ENCODE data around the gene SLC25A30. TPM values are rescaled to one million over a fixed set of nuclear protein-coding genes. Genes with fewer than 3 reads are reported as not detected.
A peak's percentile ranks its signal among the peaks of the same experiment; 100 is the strongest.

SLC25A30 gene
- total RNA-seq, 4 donors from 2014 or later, result 2.4 to 15.6 (median 6.5) TPM

DNA sequence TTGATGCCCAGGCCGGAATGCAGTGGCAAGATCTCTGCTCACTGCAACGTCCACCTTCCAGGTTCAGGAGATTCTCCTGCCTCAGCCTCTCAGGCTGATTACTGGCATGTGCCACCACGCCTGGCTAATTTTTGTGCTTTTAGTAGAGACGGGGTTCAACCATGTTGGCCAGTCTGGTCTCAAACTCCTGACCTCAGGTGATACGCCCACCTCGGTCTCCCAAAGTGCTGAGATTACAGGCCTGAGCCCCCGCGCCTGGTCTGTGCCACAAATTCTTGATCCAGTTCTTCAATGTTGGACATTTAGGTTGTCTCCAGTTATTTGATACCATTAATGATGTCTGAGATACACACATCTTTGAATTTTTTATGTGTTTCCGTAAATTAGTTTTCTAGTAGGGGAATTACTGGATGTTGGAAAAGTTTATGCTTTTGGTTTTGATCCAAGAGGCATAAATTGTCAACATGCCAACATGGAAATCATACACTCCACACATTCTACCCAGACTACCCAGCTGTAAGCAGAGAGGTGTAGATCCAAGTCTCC is 46.0 kb upstream of the SLC25A30 start:
- in situ Hi-C loops (cut with MboI; ENCODE audit: low pct_ligation_motif_present in 1 of 4, low pct_unique_long_range_greater_than_20kb in 1 of 4, low sequenced_read_pairs in 3 of 4) (no loop called here), intact Hi-C loops (cut with DNase I; ENCODE audit: low total_unique reads) (loop anchor here (5.0 kb wide), 1 partner anchor 47 kb away; the partner anchor contains the start of gene SLC25A30)
- H3K4me1 ChIP-seq, result peaks cover 19 to 43% (median 38%) of the 10 kb centered on the region in 4 donors
- no peaks in the 10 kb centered on the region for H3K27me3 ChIP-seq
- H3K9me3 ChIP-seq, result no peaks in the 10 kb centered on the region
- peak overlapping the region; percentile 96 to 98 (median 97) for H3K27ac ChIP-seq
- no peaks in the 10 kb centered on the region for H3K36me3 ChIP-seq
- 62 to 84% methylated on average over 3 to 9 of the region's 9 CpGs for WGBS, 2 donors (ENCODE audit: low coverage in 1 of 2)
- peak; percentile 11 for DNase-seq
- TF ChIP-seq, protein P1, sequence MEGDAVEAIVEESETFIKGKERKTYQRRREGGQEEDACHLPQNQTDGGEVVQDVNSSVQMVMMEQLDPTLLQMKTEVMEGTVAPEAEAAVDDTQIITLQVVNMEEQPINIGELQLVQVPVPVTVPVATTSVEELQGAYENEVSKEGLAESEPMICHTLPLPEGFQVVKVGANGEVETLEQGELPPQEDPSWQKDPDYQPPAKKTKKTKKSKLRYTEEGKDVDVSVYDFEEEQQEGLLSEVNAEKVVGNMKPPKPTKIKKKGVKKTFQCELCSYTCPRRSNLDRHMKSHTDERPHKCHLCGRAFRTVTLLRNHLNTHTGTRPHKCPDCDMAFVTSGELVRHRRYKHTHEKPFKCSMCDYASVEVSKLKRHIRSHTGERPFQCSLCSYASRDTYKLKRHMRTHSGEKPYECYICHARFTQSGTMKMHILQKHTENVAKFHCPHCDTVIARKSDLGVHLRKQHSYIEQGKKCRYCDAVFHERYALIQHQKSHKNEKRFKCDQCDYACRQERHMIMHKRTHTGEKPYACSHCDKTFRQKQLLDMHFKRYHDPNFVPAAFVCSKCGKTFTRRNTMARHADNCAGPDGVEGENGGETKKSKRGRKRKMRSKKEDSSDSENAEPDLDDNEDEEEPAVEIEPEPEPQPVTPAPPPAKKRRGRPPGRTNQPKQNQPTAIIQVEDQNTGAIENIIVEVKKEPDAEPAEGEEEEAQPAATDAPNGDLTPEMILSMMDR (IDR thresholded peaks at IDR 0.05), result peak in 2 of 5 experiments; percentile 36 to 44
- no peak for TF ChIP-seq POLR2A (IDR thresholded peaks at IDR 0.05)
- H3K4me3 ChIP-seq, result peak overlapping the region in 3 of 4 donors; percentile 89 to 94 (median 91)

DNA sequence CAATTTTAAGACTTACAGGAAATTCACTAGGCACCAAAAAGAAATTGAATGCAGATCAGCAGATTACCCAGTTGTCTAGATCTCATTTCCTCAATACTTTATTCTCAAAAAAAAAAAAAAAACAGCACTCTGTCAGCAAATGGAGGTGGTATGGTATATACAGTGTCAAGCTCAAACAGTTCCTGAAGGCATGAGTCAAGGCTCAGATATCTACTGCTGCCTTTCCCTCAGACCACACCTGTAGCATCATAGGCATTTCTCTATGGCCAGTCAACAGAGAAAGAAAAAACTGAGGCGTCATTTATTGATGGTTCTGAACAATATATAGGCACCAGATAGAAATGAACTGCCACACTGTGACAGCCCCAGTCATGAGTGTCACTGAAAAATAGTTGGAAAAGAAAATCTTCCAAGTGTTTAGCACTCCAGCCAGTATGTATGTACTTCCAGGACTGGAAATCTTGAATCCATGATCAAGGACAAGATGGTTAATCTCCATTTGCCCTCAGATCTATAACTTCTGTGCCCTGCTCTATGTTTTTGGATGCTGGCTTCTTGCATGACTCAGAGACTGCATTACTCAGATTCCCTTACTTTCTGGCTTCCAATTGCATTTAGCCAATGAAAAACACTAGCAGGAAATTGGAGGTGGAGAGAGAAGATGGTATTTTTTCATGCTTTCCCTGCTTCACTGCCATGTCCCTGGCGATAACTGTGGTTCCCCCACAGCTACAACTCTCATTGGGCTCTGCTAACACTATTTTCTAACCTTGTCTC is 38.2 kb upstream of the SLC25A30 start:
- Histone ChIP-seq H3K4me3 (no peak overlapping the region), H3K27me3 (no peaks in the 10 kb centered on the region), H3K4me1 (no peaks in the 10 kb centered on the region), H3K27ac (no peak overlapping the region), H3K9me3 (peaks cover 0 to 5% of the 10 kb centered on the region in 2 donors), H3K36me3 (no peaks in the 10 kb centered on the region)
- intact Hi-C loops (cut with DNase I; ENCODE audit: low total_unique reads) (no loop called here), in situ Hi-C loops (cut with MboI; ENCODE audit: low pct_ligation_motif_present in 1 of 4, low pct_unique_long_range_greater_than_20kb in 1 of 4, low sequenced_read_pairs in 3 of 4) (no loop called here)
- no peak for DNase-seq
- WGBS, 2 donors (ENCODE audit: low coverage in 1 of 2), result 89 to 100% methylated on average over 1 to 2 of the region's 2 CpGs
- TF ChIP-seq POLR2A (IDR thresholded peaks at IDR 0.05) (no peak), EP300 (IDR thresholded peaks at IDR 0.05; ENCODE audit: low read depth) (no peak), POLR2AphosphoS5 (IDR thresholded peaks at IDR 0.05) (no peak)
- TF ChIP-seq, protein P1 (IDR thresholded peaks at IDR 0.05), result no peak

DNA sequence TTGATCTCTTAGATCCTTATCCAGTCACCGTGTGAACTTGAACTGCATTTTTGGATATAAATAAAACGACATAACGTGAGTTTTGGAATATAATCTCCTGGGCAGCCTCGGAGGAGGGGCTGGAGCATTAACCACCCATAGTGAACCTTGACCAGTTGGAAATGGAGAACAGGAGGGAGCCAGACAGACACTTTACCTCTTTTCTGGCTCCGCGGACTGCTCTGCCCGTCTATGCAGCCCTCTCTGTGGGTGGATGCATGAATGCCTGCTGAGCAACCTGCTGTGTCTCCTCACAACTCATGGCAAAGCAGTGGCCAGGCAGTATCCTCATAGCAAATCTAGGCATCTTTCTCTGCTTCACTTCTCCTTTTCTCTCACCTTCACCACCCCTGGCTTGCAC is 36.0 kb upstream of the SLC25A30 start:
- Histone ChIP-seq H3K9me3 (peaks cover 0 to 5% of the 10 kb centered on the region in 2 donors), H3K4me1 (no peaks in the 10 kb centered on the region), H3K36me3 (no peaks in the 10 kb centered on the region), H3K27ac (no peak overlapping the region), H3K27me3 (no peaks in the 10 kb centered on the region), H3K4me3 (no peak overlapping the region)
- WGBS, 2 donors (ENCODE audit: low coverage in 1 of 2), result 74 to 80% methylated on average over 5 to 7 of the region's 7 CpGs
- in situ Hi-C loops (cut with MboI; ENCODE audit: low pct_ligation_motif_present in 1 of 4, low pct_unique_long_range_greater_than_20kb in 1 of 4, low sequenced_read_pairs in 3 of 4) (no loop called here), intact Hi-C loops (cut with DNase I; ENCODE audit: low total_unique reads) (no loop called here)
- TF ChIP-seq POLR2AphosphoS5 (IDR thresholded peaks at IDR 0.05), result no peak
- TF ChIP-seq, protein P1 (IDR thresholded peaks at IDR 0.05), result no peak
- TF ChIP-seq POLR2A (IDR thresholded peaks at IDR 0.05), result no peak
- TF ChIP-seq EP300 (IDR thresholded peaks at IDR 0.05; ENCODE audit: low read depth), result no peak
- no peak for DNase-seq

DNA sequence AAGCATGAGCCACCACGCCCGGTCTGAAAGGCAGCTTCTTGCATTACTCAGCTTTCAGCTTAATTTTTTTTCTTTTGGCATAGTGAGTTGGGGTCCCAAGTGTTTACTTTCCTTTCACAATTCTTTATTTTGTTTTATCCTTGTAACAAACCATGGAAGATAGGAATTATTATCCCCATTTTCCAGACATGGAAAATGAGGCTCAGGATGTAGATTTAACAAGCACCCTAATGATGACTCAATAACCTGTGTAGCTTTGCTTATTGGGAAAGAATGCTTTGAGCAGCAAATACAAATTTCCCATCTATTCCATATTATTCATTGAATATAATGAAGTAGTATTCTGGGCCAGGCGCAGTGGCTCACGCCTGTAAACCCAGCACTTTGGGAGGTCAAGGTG is 33.1 kb upstream of the SLC25A30 start:
- TF ChIP-seq POLR2A (IDR thresholded peaks at IDR 0.05), result no peak
- TF ChIP-seq, protein P1 (IDR thresholded peaks at IDR 0.05), result no peak
- TF ChIP-seq EP300 (IDR thresholded peaks at IDR 0.05; ENCODE audit: low read depth), result no peak
- TF ChIP-seq POLR2AphosphoS5 (IDR thresholded peaks at IDR 0.05), result no peak
- H3K4me1 ChIP-seq, result peaks cover 0 to 9% (median 4%) of the 10 kb centered on the region in 4 donors
- no peaks in the 10 kb centered on the region for H3K27me3 ChIP-seq
- in situ Hi-C loops (cut with MboI; ENCODE audit: low pct_ligation_motif_present in 1 of 4, low pct_unique_long_range_greater_than_20kb in 1 of 4, low sequenced_read_pairs in 3 of 4), result no loop called here
- H3K9me3 ChIP-seq, result no peaks in the 10 kb centered on the region
- WGBS, 2 donors (ENCODE audit: low coverage in 1 of 2), result 80 to 87% methylated on average over 1 to 4 of the region's 4 CpGs
- no peak overlapping the region for H3K27ac ChIP-seq
- intact Hi-C loops (cut with DNase I; ENCODE audit: low total_unique reads), result no loop called here
- H3K36me3 ChIP-seq, result no peaks in the 10 kb centered on the region
- DNase-seq, result no peak
- no peak overlapping the region for H3K4me3 ChIP-seq
